AG08395 (cell line): ENCODE results near the gene LPP.

Source experiments
- DNase-seq: peaks from one replicate; pipeline ENCODE4 v3.0.0; 2012; ENCODE audit warnings: mixed read lengths, low spot score

Gene LPP

DNA sequence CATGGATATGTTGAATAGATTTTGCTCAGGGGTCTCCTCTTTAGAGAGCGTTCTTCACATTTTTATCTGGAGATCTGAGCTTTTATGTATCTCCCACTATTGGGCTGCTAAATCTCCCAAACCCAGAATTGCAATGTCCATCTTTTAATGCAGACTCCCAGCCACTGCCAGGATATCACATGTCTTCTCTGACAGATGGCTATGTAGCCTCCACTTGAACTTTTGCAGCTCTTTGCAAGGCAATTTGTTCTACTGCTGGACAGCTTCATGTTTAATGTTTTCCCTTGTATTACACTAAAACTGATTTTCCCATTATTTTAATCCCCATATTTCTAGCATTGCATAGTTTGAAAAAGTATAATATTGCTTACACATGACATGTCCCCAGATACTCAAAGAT lies 177.2 kb downstream of the LPP start:
- DNase-seq: no peak

GRCh38 chr3:188332085-188332484 lies 178.1 kb downstream of the LPP start:
- no peak for DNase-seq

- DNase-seq: no peak
Observed at GRCh38 chr3:188335656-188336055, 181.7 kb downstream of the LPP start.

GRCh38 chr3:188336178-188336577 lies 182.2 kb downstream of the LPP start:
- DNase-seq: no peak

GRCh38 chr3:188337232-188337631 lies 183.3 kb downstream of the LPP start:
- no peak for DNase-seq

DNA sequence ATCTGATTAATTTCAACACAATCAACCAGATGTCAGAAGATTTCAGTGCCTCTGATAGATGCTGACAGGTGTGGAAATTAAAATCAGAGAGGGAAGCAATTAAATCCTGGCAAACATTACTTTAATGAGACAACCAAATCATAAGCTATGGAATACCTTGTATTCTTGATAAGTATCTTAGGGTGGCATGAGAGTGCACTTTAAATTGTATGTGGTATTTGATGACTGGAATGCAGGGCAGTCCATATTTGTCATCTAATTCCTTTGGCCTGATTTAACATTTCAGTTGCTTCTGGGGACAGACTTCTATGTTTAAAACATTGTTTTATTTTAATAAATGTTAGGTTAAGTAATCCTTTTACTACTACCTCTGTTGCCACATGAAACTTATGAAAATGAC lies 184.1 kb downstream of the LPP start:
- DNase-seq: peak; percentile 47

DNA sequence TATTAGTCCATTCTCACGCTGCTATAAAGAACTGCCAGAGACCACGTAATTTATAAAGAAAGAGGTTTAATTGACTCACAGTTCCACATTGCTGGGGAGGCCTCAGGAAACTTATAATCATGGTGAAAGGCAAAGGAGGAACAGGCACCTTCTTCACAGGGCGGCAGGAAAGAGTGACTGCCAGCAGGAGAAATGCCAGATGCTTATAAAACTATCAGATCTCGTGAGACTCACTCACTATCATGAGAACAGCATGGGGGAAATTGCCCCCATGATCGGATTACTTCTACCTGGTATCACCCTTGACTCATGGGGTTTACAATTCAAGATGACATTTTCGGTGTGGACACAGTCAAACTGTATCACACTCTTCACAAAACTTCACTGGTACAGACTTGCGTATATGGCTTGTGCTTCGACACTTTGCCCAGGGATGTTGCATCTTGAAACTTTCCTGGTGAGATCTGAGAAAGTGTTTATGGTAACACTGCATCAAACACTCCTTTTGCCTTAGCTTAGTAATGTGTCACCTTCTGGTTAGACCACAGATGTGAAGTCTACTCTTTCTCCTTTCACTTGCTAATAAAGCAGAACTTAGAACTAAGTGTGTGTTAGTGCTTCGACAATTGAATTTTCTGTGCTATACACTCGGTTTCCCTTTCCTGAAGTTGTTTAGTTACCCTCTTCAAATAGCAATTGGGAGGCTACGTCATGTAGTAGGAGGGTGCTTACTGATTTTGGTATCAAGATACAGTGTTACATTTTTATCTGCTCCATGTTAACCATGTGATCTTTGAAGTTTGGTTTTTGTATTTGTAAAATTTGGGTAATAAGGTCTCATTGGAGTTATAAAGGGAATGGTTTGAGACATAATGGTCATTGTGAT lies 185.7 kb downstream of the LPP start:
- DNase-seq: no peak

GRCh38 chr3:188341501-188341900 lies 187.5 kb downstream of the LPP start:
- DNase-seq: no peak

GRCh38 chr3:188342991-188343732 lies 189.2 kb downstream of the LPP start:
- no peak for DNase-seq

DNA sequence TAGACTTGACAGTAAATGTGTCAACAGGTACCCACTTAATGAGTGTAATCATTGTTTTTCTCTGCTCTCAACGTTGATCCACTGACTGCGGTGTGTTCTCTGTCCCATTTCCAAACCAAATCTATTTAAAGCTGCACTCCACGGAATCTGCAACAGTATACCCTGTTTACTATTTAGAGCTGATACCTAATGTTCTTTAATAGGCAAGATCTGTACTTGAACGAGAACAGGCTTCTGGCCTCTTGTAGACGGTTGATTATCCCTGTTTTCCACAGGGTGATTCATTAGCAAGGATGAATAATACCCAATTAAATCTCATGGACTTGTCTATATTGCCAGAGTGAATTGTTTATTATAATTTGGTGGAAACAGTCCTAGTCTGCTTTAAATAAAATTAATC lies 189.9 kb downstream of the LPP start:
- DNase-seq: no peak

- no peak for DNase-seq
Observed at GRCh38 chr3:188345223-188345622, 191.3 kb downstream of the LPP start.

DNA sequence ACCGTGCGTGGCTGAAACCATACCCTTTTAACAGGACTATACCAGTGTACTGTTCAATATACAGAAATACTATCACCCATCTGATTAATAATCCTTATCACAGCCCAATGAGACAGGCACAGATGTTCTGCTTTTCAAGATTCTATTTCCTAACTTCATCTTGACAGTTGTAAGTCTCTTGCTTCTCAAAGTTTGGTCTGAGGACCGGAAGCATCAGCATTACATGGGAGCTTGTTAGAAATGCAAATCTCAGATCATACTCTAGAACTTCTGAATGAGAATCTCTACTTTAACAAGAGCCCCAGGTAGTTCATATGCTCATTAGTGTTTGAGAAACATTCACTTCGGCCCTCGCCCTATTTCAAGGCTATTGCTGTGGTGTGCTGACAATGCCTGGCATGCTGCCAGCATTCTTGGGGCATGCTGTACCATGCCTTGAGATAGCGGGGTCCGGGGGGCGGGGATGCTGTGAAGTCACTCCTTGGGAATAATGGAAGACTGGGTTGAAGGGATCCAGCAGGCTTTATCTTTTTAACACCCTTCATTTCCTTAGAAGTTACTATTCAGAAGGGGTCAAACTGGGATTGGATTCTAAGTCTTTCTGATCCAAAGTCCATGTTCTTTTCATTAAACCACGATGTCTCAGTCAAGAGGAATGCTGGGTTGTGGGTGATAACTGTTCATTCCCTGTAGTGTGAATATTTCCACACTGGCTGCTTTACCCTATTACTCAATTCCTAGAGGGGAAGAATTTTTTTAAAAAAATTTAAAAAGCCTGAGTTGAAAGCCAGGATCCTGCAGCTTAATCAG lies 194.7 kb downstream of the LPP start:
- DNase-seq: peak; percentile 92

DNA sequence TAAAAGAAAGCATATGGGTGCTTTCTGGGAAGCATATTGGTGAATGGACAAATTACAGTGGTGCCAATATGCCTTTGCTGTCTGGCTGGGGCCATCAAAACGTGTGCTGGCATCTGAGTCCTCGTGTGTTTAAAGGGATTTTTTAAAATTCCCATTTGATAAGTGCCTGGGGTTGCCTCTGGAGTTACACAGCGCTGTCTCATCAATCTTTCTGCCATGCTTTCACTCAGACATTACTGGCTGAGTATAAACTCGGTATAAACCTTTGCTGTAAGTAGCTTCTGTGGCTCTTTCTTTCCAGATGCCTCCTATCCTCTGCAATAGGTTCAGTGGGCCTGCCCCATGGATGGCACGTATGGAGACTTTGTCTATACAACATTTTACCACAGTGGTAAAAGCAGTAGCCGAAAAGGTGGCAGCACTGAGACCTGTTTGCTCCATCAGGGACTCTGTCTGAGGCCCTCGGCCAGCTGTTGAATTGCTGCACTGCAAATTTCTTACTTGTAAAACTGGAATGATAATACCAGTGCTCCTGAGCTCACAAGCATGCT lies 195.5 kb downstream of the LPP start:
- peak; percentile 9 for DNase-seq

GRCh38 chr3:188349933-188350332 lies 196.0 kb downstream of the LPP start:
- DNase-seq: no peak

DNA sequence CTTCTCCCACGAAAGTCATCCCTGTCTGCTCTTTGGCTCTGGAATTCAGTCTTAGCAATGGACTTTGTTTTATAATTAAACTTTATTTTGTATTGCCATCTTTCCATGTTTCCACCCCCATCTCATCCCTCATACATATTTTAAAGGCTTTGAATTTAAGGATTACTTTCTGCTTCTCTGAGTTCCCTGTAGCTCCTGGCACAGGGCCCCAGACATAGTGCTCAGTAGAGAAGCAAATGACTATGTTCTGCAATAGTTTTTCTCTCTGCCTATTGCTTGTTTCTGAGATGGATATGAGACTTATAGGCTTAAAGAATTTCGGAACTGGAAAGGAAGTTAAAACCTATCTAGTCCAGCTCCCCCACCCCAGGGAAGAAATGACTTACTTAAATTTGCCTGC lies 197.0 kb downstream of the LPP start:
- DNase-seq: no peak

- no peak for DNase-seq
Observed at GRCh38 chr3:188351648-188352047, 197.7 kb downstream of the LPP start.

DNA sequence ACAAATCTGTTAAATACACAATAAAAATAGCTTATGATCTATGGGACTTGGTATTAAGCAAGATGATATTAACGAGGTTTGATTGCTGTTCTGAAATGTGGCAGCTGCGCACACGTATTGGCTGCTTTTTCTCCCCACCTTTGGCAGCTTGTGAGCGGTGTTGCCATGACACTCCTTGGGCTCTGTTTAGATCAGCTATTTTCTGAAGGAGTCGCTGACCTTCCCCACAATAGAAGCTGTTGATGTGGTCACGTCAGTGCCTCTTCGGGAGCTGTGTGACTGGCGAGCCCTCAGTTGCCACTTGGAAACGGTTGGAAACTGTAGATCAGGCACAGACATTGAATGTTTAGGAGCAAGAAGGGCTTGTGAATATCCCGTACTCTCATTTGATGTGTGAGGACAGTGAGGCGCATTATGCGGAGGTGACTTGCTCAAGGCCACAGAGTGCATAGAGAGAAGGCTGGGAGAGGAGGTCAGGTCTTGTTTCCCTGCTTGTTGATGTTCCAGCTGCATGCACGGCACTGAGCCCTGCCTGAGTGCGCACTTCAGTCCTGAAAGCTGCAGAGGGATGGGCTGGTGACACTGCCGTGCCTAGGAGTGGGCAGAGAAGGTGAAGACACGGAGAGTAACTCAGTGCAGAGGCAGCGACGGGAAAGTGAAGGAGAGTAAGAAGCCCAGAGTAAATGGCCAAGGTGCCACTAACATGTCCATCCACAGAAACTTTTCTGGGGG lies 198.4 kb downstream of the LPP start:
- no peak for DNase-seq

DNA sequence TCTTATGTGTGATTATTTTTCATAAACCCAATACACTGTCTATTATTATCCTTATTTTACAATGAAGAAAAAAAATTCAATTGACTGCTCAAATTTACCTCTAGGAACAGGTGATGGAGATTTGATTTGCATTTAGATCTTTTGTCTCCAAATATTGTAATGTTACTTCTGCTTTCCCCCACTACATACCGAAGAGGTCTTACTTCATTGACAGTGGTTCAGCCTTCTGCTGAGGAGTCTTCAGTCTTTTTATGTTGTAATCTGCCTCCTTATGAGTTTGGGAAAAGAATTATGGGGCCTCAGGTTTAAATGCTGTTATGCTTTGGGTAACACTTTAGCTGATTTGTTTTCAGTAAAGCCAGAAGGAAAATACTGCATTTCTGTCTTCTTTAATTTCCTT lies 199.5 kb downstream of the LPP start:
- no peak for DNase-seq

DNA sequence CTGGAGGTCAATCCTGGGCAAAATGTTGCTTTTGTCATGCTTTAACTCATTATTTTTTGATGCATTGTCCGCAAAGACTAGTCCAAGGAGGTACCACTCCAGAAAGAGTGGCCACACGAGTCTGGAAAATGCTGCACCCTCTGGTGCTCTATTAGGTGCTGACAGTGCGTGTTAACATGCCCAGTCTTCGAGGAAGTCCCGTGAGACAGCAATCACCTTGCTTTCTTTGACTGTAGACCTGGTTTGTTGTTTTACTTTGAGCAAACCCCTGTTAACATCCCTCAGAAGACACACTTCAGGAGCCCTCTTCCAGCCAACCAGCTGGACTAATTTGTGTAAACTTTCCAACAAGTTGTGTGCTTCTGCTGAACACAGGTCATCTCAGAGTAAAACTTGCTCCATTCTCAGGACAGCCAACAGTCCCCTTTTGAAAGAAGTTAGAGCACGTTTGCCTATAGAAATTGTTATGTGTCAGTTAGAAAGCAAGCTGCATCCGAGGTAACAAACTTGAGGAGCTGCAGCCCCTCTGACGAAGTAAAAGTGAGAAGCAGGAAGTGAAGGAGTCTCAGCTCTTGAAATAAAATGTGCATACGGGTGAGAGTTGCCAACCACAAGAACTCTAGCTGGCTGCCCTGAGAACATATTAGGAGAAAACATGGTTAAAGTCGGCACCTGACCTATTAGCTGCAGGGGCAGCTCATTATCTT lies 205.0 kb downstream of the LPP start:
- DNase-seq: no peak

DNA sequence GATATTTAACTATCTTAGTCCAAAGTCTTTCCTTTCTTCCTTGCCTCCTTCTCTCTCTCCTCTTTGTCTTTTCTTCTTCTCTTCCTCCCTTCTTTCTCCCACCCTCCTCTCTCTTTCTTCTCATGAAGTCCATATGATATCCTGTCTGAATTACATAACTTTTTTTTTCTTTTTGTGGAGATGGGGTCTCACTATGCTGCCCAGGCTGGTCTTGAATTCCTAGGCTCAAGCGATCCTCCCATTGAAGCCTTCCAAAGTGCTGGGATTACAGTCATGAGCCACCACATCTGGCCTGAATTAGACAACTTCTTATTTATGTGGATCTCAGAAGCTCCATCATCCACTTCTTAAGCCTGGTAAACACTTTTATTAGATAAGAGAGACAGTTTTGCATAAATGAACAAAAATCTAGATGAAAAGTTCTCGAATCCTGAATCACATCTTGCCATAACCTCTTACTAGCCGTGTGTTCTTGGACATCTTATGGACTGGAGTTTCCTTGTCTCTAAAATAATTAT lies 206.5 kb downstream of the LPP start:
- no peak for DNase-seq

GRCh38 chr3:188361888-188362287 lies 207.9 kb downstream of the LPP start:
- DNase-seq: no peak
